ENCODE results near the gene IL31RA.

IL31RA gene

GRCh38 chr5:55847837-55848236, 3.3 kb upstream of the IL31RA start:
- no peaks in the 10 kb centered on the region for H3K36me3 Mint-ChIP-seq (ENCODE audit: insufficient read depth)

GRCh38 chr5:55848783-55849182, 2.4 kb upstream of the IL31RA start:
- ATAC-seq (replicated peaks; ENCODE audit: extremely low read depth, poor library complexity, severe bottlenecking) (peak; percentile 54), DNase-seq (ENCODE audit: low spot score in 2 of 2) (no peak)
- Mint-ChIP-seq H3K36me3 (ENCODE audit: insufficient read depth) (no peaks in the 10 kb centered on the region), H3K27ac (ENCODE audit: low read depth) (no peak overlapping the region), H3K4me1 (no peaks in the 10 kb centered on the region), H3K4me3 (no peak overlapping the region), H3K27me3 (peaks cover 51% of the 10 kb centered on the region), H3K9me3 (no peaks in the 10 kb centered on the region)

More at GRCh38 chr5:55847837-55848236, 3.3 kb upstream of the IL31RA start:
- no peaks in the 10 kb centered on the region for H3K4me1 Mint-ChIP-seq
- no peak for DNase-seq (ENCODE audit: low spot score in 2 of 2)
- no peak overlapping the region for H3K27ac Mint-ChIP-seq (ENCODE audit: low read depth)
- peaks cover 42% of the 10 kb centered on the region for H3K27me3 Mint-ChIP-seq
- ATAC-seq (replicated peaks; ENCODE audit: extremely low read depth, poor library complexity, severe bottlenecking): no peak
- H3K4me3 Mint-ChIP-seq: no peak overlapping the region
- no peaks in the 10 kb centered on the region for H3K9me3 Mint-ChIP-seq

GRCh38 chr5:55851675-55851979, 470 bp downstream of the IL31RA start:
- DNase-seq (ENCODE audit: low spot score in 2 of 2): no peak
- no peak overlapping the region for H3K27ac Mint-ChIP-seq (ENCODE audit: low read depth)
- H3K27me3 Mint-ChIP-seq: peaks cover 51% of the 10 kb centered on the region
- no peaks in the 10 kb centered on the region for H3K4me1 Mint-ChIP-seq
- no peak overlapping the region for H3K4me3 Mint-ChIP-seq
- ATAC-seq (replicated peaks; ENCODE audit: extremely low read depth, poor library complexity, severe bottlenecking): no peak
- H3K9me3 Mint-ChIP-seq: no peaks in the 10 kb centered on the region
- H3K36me3 Mint-ChIP-seq (ENCODE audit: insufficient read depth): no peaks in the 10 kb centered on the region

GRCh38 chr5:55852503-55852902, 1.3 kb downstream of the IL31RA start:
- Mint-ChIP-seq H3K4me3 (no peak overlapping the region), H3K27ac (ENCODE audit: low read depth) (no peak overlapping the region), H3K4me1 (no peaks in the 10 kb centered on the region), H3K36me3 (ENCODE audit: insufficient read depth) (no peaks in the 10 kb centered on the region), H3K27me3 (peaks cover 50% of the 10 kb centered on the region), H3K9me3 (no peaks in the 10 kb centered on the region)
- no peak for ATAC-seq (replicated peaks; ENCODE audit: extremely low read depth, poor library complexity, severe bottlenecking)
- DNase-seq (ENCODE audit: low spot score in 2 of 2): no peak

- no peak for DNase-seq (ENCODE audit: low spot score in 2 of 2)
- Mint-ChIP-seq H3K4me1 (no peaks in the 10 kb centered on the region), H3K27me3 (peaks cover 43% of the 10 kb centered on the region), H3K27ac (ENCODE audit: low read depth) (no peak overlapping the region), H3K4me3 (no peak overlapping the region), H3K36me3 (ENCODE audit: insufficient read depth) (no peaks in the 10 kb centered on the region), H3K9me3 (no peaks in the 10 kb centered on the region)
- ATAC-seq (replicated peaks; ENCODE audit: extremely low read depth, poor library complexity, severe bottlenecking): no peak
These were observed 2.0 kb downstream of the IL31RA start for GRCh38 chr5:55853041-55853670.

GRCh38 chr5:55853818-55854217, 2.7 kb downstream of the IL31RA start:
- ATAC-seq (replicated peaks; ENCODE audit: extremely low read depth, poor library complexity, severe bottlenecking) (no peak), DNase-seq (ENCODE audit: low spot score in 2 of 2) (no peak)
- no peak overlapping the region for H3K27ac Mint-ChIP-seq (ENCODE audit: low read depth)
- H3K4me3 Mint-ChIP-seq: no peak overlapping the region
- H3K4me1 Mint-ChIP-seq: no peaks in the 10 kb centered on the region
- H3K9me3 Mint-ChIP-seq: no peaks in the 10 kb centered on the region
- H3K27me3 Mint-ChIP-seq: peaks cover 45% of the 10 kb centered on the region
- H3K36me3 Mint-ChIP-seq (ENCODE audit: insufficient read depth): no peaks in the 10 kb centered on the region

- Mint-ChIP-seq H3K4me3 (no peak overlapping the region), H3K27me3 (peaks cover 39% of the 10 kb centered on the region), H3K27ac (ENCODE audit: low read depth) (no peak overlapping the region), H3K36me3 (ENCODE audit: insufficient read depth) (no peaks in the 10 kb centered on the region), H3K4me1 (no peaks in the 10 kb centered on the region), H3K9me3 (no peaks in the 10 kb centered on the region)
- DNase-seq (ENCODE audit: low spot score in 2 of 2) (no peak), ATAC-seq (replicated peaks; ENCODE audit: extremely low read depth, poor library complexity, severe bottlenecking) (no peak)
These were observed 4.4 kb downstream of the IL31RA start for GRCh38 chr5:55855509-55855908.

GRCh38 chr5:55856516-55857246, 5.5 kb downstream of the IL31RA start:
- Mint-ChIP-seq H3K36me3 (ENCODE audit: insufficient read depth) (no peaks in the 10 kb centered on the region), H3K27ac (ENCODE audit: low read depth) (no peak overlapping the region), H3K4me1 (no peaks in the 10 kb centered on the region), H3K27me3 (peaks cover 27% of the 10 kb centered on the region), H3K4me3 (no peak overlapping the region), H3K9me3 (no peaks in the 10 kb centered on the region)
- no peak for DNase-seq (ENCODE audit: low spot score in 2 of 2)
- ATAC-seq (replicated peaks; ENCODE audit: extremely low read depth, poor library complexity, severe bottlenecking): no peak

- no peak for ATAC-seq (replicated peaks; ENCODE audit: extremely low read depth, poor library complexity, severe bottlenecking)
- no peaks in the 10 kb centered on the region for H3K9me3 Mint-ChIP-seq
- no peaks in the 10 kb centered on the region for H3K4me1 Mint-ChIP-seq
- DNase-seq (ENCODE audit: low spot score in 2 of 2): no peak
- H3K36me3 Mint-ChIP-seq (ENCODE audit: insufficient read depth): no peaks in the 10 kb centered on the region
- H3K27ac Mint-ChIP-seq (ENCODE audit: low read depth): no peak overlapping the region
- H3K27me3 Mint-ChIP-seq: peaks cover 22% of the 10 kb centered on the region
- H3K4me3 Mint-ChIP-seq: no peak overlapping the region
These were observed 6.1 kb downstream of the IL31RA start for GRCh38 chr5:55857247-55857640.

GRCh38 chr5:55858104-55858503, 6.9 kb downstream of the IL31RA start:
- H3K4me1 Mint-ChIP-seq: no peaks in the 10 kb centered on the region
- H3K27ac Mint-ChIP-seq (ENCODE audit: low read depth): no peak overlapping the region
- H3K36me3 Mint-ChIP-seq (ENCODE audit: insufficient read depth): no peaks in the 10 kb centered on the region
- ATAC-seq (replicated peaks; ENCODE audit: extremely low read depth, poor library complexity, severe bottlenecking) (no peak), DNase-seq (ENCODE audit: low spot score in 2 of 2) (no peak)
- peaks cover 15% of the 10 kb centered on the region for H3K27me3 Mint-ChIP-seq
- H3K9me3 Mint-ChIP-seq: no peaks in the 10 kb centered on the region
- no peak overlapping the region for H3K4me3 Mint-ChIP-seq

GRCh38 chr5:55860288-55860687, 9.1 kb downstream of the IL31RA start:
- Mint-ChIP-seq H3K27ac (ENCODE audit: low read depth) (no peak overlapping the region), H3K27me3 (peaks cover 9% of the 10 kb centered on the region), H3K9me3 (no peaks in the 10 kb centered on the region), H3K4me3 (no peak overlapping the region), H3K36me3 (ENCODE audit: insufficient read depth) (no peaks in the 10 kb centered on the region), H3K4me1 (no peaks in the 10 kb centered on the region)
- ATAC-seq (replicated peaks; ENCODE audit: extremely low read depth, poor library complexity, severe bottlenecking): no peak
- DNase-seq (ENCODE audit: low spot score in 2 of 2): no peak

GRCh38 chr5:55860709-55861108, 9.6 kb downstream of the IL31RA start:
- no peak overlapping the region for H3K4me3 Mint-ChIP-seq
- H3K36me3 Mint-ChIP-seq (ENCODE audit: insufficient read depth): no peaks in the 10 kb centered on the region
- DNase-seq (ENCODE audit: low spot score in 2 of 2) (no peak), ATAC-seq (replicated peaks; ENCODE audit: extremely low read depth, poor library complexity, severe bottlenecking) (no peak)
- peaks cover 9% of the 10 kb centered on the region for H3K27me3 Mint-ChIP-seq
- no peaks in the 10 kb centered on the region for H3K4me1 Mint-ChIP-seq
- H3K27ac Mint-ChIP-seq (ENCODE audit: low read depth): no peak overlapping the region
- H3K9me3 Mint-ChIP-seq: no peaks in the 10 kb centered on the region

Measured in central memory CD8-positive, alpha-beta T cell (primary cell).